Osteoblast (primary cell): ENCODE data around the gene MUC4. TPM values are rescaled to one million over a fixed set of nuclear protein-coding genes. Genes with fewer than 3 reads are reported as not detected.
A peak's percentile ranks its signal among the peaks of the same experiment; 100 is the strongest.
"Not testable (repeated sequence)": the region's sequence is repeated elsewhere in the genome, so short reads cannot be mapped to it uniquely, and the experiment has no call there.

Experiments
- DNase-seq: peaks from one replicate; pipeline ENCODE4 v3.0.0; 2011; ENCODE audit warnings: low spot score, mixed read lengths; ENCODE audit not compliant: insufficient read length; ENCODE audit errors: missing footprints
- H2AFZ ChIP-seq: 2 replicates; pipeline ENCODE4 v1.6.0; 2011; ENCODE audit warnings: mild to moderate bottlenecking, low read length
- H3K27ac ChIP-seq: 2 replicates; pipeline ENCODE4 v1.5.1; 2011; ENCODE audit warnings: mild to moderate bottlenecking, low read depth, low read length, moderate library complexity
- H3K27me3 ChIP-seq: 2 replicates; pipeline ENCODE4 v1.6.0; 2012; ENCODE audit warnings: mild to moderate bottlenecking, control low read depth, inconsistent platforms, low read length, moderate library complexity; ENCODE audit not compliant: insufficient read depth
- H3K36me3 ChIP-seq: 2 replicates; pipeline ENCODE4 v1.5.1; 2011; ENCODE audit warnings: mild to moderate bottlenecking, low read length, control low read depth, moderate library complexity; ENCODE audit not compliant: insufficient read depth
- H3K4me1 ChIP-seq: 2 replicates; pipeline ENCODE4 v1.5.1; 2011; ENCODE audit warnings: mild to moderate bottlenecking, low read length, control low read depth, moderate library complexity; ENCODE audit not compliant: insufficient read depth
- H3K4me2 ChIP-seq: 2 replicates; pipeline ENCODE4 v1.6.0; 2011; ENCODE audit warnings: mild to moderate bottlenecking, low read length; ENCODE audit not compliant: insufficient read depth
- H3K4me3 ChIP-seq: fragments of 200-600 bp; sonication (generic); 3 replicates; pipeline ENCODE4 v1.5.1; 2012; ENCODE audit warnings: mild to moderate bottlenecking, low read length, inconsistent platforms; ENCODE audit not compliant: insufficient read depth
- H3K79me2 ChIP-seq: 2 replicates; pipeline ENCODE4 v1.6.0; 2012; ENCODE audit warnings: mild to moderate bottlenecking, low read length, control low read depth, inconsistent platforms; ENCODE audit not compliant: insufficient read depth
- H3K9me3 ChIP-seq: 2 replicates; pipeline ENCODE4 v1.5.1; 2011; ENCODE audit warnings: low read depth, low read length, control low read depth
- H4K20me1 ChIP-seq: 2 replicates; pipeline ENCODE4 v1.6.0; 2012; ENCODE audit warnings: mild to moderate bottlenecking, low read length, control low read depth; ENCODE audit not compliant: insufficient read depth
- CTCF ChIP-seq: IDR thresholded peaks from 2 replicates; pipeline ENCODE4 v1.5.1; 2011; ENCODE audit warnings: mild to moderate bottlenecking, low read depth, low read length, moderate library complexity; ENCODE audit errors: extremely low read depth
- total RNA-seq: library from RNA; depleted of rRNA; stranded (reverse); fragments of >200 nt; gene quantifications from 2 replicates; pipeline ENCODE4 v1.2.3, GENCODE V29; 2012

Gene MUC4
- total RNA-seq, 1 donor, result not detected

- Histone ChIP-seq H3K9me3 (no peaks in the 10 kb centered on the region), H3K4me3 (no peak overlapping the region), H3K79me2 (no peaks in the 10 kb centered on the region), H3K36me3 (no peaks in the 10 kb centered on the region), H3K4me2 (no peak overlapping the region), H4K20me1 (no peaks in the 10 kb centered on the region), H3K4me1 (no peaks in the 10 kb centered on the region), H3K27me3 (peaks cover 17% of the 10 kb centered on the region), H2AFZ (no peak overlapping the region), H3K27ac (no peak overlapping the region)
- TF ChIP-seq CTCF, result no peak
- DNase-seq, result peak; percentile 65
Measured at GRCh38 chr3:195751560-195751959, 60.2 kb downstream of the MUC4 start.

- H3K4me3 ChIP-seq, result no peak overlapping the region
- DNase-seq, result peak; percentile 51
- no peak overlapping the region for H3K4me2 ChIP-seq
- H3K9me3 ChIP-seq, result no peaks in the 10 kb centered on the region
- H3K79me2 ChIP-seq, result no peaks in the 10 kb centered on the region
- no peak overlapping the region for H3K27ac ChIP-seq
- no peaks in the 10 kb centered on the region for H3K4me1 ChIP-seq
- TF ChIP-seq CTCF, result no peak
- H4K20me1 ChIP-seq, result no peaks in the 10 kb centered on the region
- H2AFZ ChIP-seq, result no peak overlapping the region
- no peaks in the 10 kb centered on the region for H3K36me3 ChIP-seq
- H3K27me3 ChIP-seq, result peaks cover 18% of the 10 kb centered on the region
Measured at GRCh38 chr3:195750797-195751520, 60.8 kb downstream of the MUC4 start.

- H3K4me3 ChIP-seq, H4K20me1 ChIP-seq, H3K9me3 ChIP-seq, H3K4me1 ChIP-seq, DNase-seq, H3K27ac ChIP-seq, H3K4me2 ChIP-seq, H3K79me2 ChIP-seq, H2AFZ ChIP-seq, H3K36me3 ChIP-seq: not testable (repeated sequence)
- peaks cover 14% of the 10 kb centered on the region for H3K27me3 ChIP-seq
Measured at GRCh38 chr3:195749101-195749500, 62.6 kb downstream of the MUC4 start.

GRCh38 chr3:195748661-195749060 is 63.1 kb downstream of the MUC4 start:
- no peak overlapping the region for H2AFZ ChIP-seq

More at GRCh38 chr3:195748661-195749060, 63.1 kb downstream of the MUC4 start:
- no peak overlapping the region for H3K27ac ChIP-seq
- no peaks in the 10 kb centered on the region for H3K4me1 ChIP-seq
- no peaks in the 10 kb centered on the region for H3K36me3 ChIP-seq
- peaks cover 14% of the 10 kb centered on the region for H3K27me3 ChIP-seq
- no peak for TF ChIP-seq CTCF
- H3K4me2 ChIP-seq, result no peak overlapping the region
- no peaks in the 10 kb centered on the region for H3K9me3 ChIP-seq
- no peaks in the 10 kb centered on the region for H4K20me1 ChIP-seq
- H3K4me3 ChIP-seq, result no peak overlapping the region
- peak; percentile 54 for DNase-seq
- H3K79me2 ChIP-seq, result no peaks in the 10 kb centered on the region
